GM12878 (cell line): ENCODE results near the gene WSCD1. TPM values are rescaled to one million over a fixed set of nuclear protein-coding genes. Genes with fewer than 3 reads are reported as not detected.

Source experiments
- ATAC-seq: fragments of 200-7000 bp; cut with Tn5 transposase; 3 replicates; pipeline ENCODE4 v1.9.1; 2020; ENCODE audit warnings: mild to moderate bottlenecking, moderate library complexity
- BruUV-seq: library from RNA; stranded (reverse); fragments of 400-500 nt; replicated peaks from 2 replicates; lab custom pipeline; 2021; lab: Mats Ljungman, UMichigan
- CTCF ChIA-PET: fragments of 300-600 bp; sonication (Branson Sonifier 250); formaldehyde crosslinking; extraction: SDS; loops from one replicate; lab custom pipeline; 2021; ENCODE audit warnings: inconsistent platforms; lab: Yijun Ruan, JAX
- POLR2A ChIA-PET: fragments of 350-600 bp; formaldehyde crosslinking; extraction: SDS; loops from one replicate; lab custom pipeline; 2021; ENCODE audit warnings: inconsistent platforms; lab: Charles Lee
- RAD21 ChIA-PET: fragments of 300-600 bp; sonication (Branson Sonifier 250); formaldehyde crosslinking; loops from one replicate; lab custom pipeline; 2023; ENCODE audit warnings: antibody characterized with exemption; ENCODE audit not compliant: unreplicated experiment; lab: Charles Lee
- SMC1A ChIA-PET: fragments of 300-600 bp; sonication (Branson Sonifier 250); formaldehyde crosslinking; loops from one replicate; lab custom pipeline; 2023; ENCODE audit not compliant: unreplicated experiment, uncharacterized antibody; lab: Charles Lee
- DNase-seq: peaks from one replicate; pipeline ENCODE4 v3.0.0-alpha.2; 2011; ENCODE audit warnings: low read depth, low spot score
- FAIRE-seq: peaks from 3 replicates; lab custom pipeline; 2011; peaks lifted over from hg19 to GRCh38; lab: Jason Lieb, UNC
- H2AFZ ChIP-seq: 2 replicates; pipeline ENCODE4 v1.6.0; 2011; ENCODE audit warnings: low read depth, low read length, control low read depth; ENCODE audit not compliant: control insufficient read depth
- H3K27ac ChIP-seq: 2 replicates; pipeline ENCODE4 v1.5.1; 2011; ENCODE audit warnings: control low read depth; ENCODE audit not compliant: control insufficient read depth, insufficient read depth
- H3K27me3 ChIP-seq, 2 experiments: replicated peaks in 1 of 2; 2 replicates each; pipeline versions ENCODE4 v1.6.0 to v1.6.1; 2011; ENCODE audit warnings: low read length in 1 of 2; ENCODE audit not compliant: control insufficient read depth in 2 of 2, insufficient read depth in 2 of 2
- H3K36me3 ChIP-seq, 2 experiments: 2 replicates each; pipeline ENCODE4 v1.5.1; 2011; ENCODE audit warnings: low read length in 1 of 2; ENCODE audit not compliant: control insufficient read depth in 2 of 2, insufficient read depth in 2 of 2
- H3K4me1 ChIP-seq: 2 replicates; pipeline ENCODE4 v1.6.1; 2011; ENCODE audit warnings: mild to moderate bottlenecking, low read length, moderate library complexity, mixed read lengths; ENCODE audit not compliant: control insufficient read depth, insufficient read depth
- H3K4me2 ChIP-seq: 2 replicates; pipeline ENCODE4 v1.6.0; 2011; ENCODE audit warnings: control low read depth; ENCODE audit not compliant: control insufficient read depth, insufficient read depth
- H3K4me3 ChIP-seq: fragments of 200-600 bp; sonication (generic); 2 replicates; pipeline ENCODE4 v1.5.1; 2016
- H3K79me2 ChIP-seq: 2 replicates; pipeline ENCODE4 v1.6.0; 2011; ENCODE audit warnings: low read length; ENCODE audit not compliant: control insufficient read depth, insufficient read depth
- H3K9ac ChIP-seq: 2 replicates; pipeline ENCODE4 v1.8.0; 2011; ENCODE audit warnings: low read length, control low read depth, mixed read lengths; ENCODE audit not compliant: control insufficient read depth, insufficient read depth
- H3K9me3 ChIP-seq: replicated peaks from 3 replicates; pipeline ENCODE4 v1.5.1; 2011; ENCODE audit warnings: mild to moderate bottlenecking, low read length; ENCODE audit not compliant: control insufficient read depth, insufficient read depth
- H4K20me1 ChIP-seq: 2 replicates; pipeline ENCODE4 v1.6.0; 2011; ENCODE audit not compliant: control insufficient read depth, insufficient read depth
- ATF3 ChIP-seq: IDR thresholded peaks from 2 replicates; pipeline ENCODE4 v1.6.1; 2011; ENCODE audit warnings: low read depth, mild to moderate bottlenecking, low read length, moderate library complexity, borderline replicate concordance; ENCODE audit errors: extremely low read depth
- BCL11A ChIP-seq: IDR thresholded peaks from 2 replicates; pipeline ENCODE4 v1.6.1; 2011; ENCODE audit warnings: low read depth, low read length
- CHD2 ChIP-seq: IDR thresholded peaks from 2 replicates; pipeline ENCODE4 v1.6.1; 2011; ENCODE audit warnings: low read depth, low read length, improper control_type of control experiment, borderline replicate concordance
- MAX ChIP-seq: IDR thresholded peaks from 2 replicates; pipeline ENCODE4 v1.6.1; 2012; ENCODE audit warnings: low read depth, low read length, improper control_type of control experiment
- NBN ChIP-seq: fragments of 450-650 bp; IDR thresholded peaks from 2 replicates; pipeline ENCODE4 v1.6.1; 2016
- NFXL1 ChIP-seq: fragments of 450-650 bp; IDR thresholded peaks from 2 replicates; pipeline ENCODE4 v1.6.1; 2017; ENCODE audit warnings: antibody characterized with exemption, mild to moderate bottlenecking, borderline replicate concordance
- PAX8 ChIP-seq: fragments of 450-650 bp; IDR thresholded peaks from 2 replicates; pipeline ENCODE4 v1.6.1; 2017; ENCODE audit warnings: mild to moderate bottlenecking, moderate library complexity
- POLR2AphosphoS2 ChIP-seq: IDR thresholded peaks from 2 replicates; pipeline ENCODE4 v1.6.1; 2011; ENCODE audit warnings: low read depth, mild to moderate bottlenecking, low read length, improper control_type of control experiment, moderate library complexity
- SMARCA5 ChIP-seq: fragments of 450-650 bp; IDR thresholded peaks from 2 replicates; pipeline ENCODE4 v1.6.1; 2017; ENCODE audit warnings: mild to moderate bottlenecking
- TAF1 ChIP-seq: IDR thresholded peaks from 2 replicates; pipeline ENCODE4 v1.6.1; 2011; ENCODE audit warnings: mild to moderate bottlenecking, low read depth, low read length, borderline replicate concordance
- ZBTB11 ChIP-seq: fragments of 450-650 bp; formaldehyde crosslinking; IDR thresholded peaks from 2 replicates; pipeline ENCODE4 v1.5.0; 2022; ENCODE audit warnings: mild to moderate bottlenecking, missing genetic modification characterization
- ZBTB4 ChIP-seq: fragments of 450-650 bp; formaldehyde crosslinking; IDR thresholded peaks from 2 replicates; pipeline ENCODE4 v1.4.0; 2022; ENCODE audit warnings: mild to moderate bottlenecking, moderate library complexity
- ZNF622 ChIP-seq: fragments of 450-650 bp; IDR thresholded peaks from 2 replicates; pipeline ENCODE4 v1.6.1; 2017; ENCODE audit warnings: mild to moderate bottlenecking, inconsistent platforms
- WGBS: methylation state at CpG from one replicate; pipeline ENCODE4 v1.1.6; 2016; ENCODE audit warnings: low lambda C conversion rate; ENCODE audit not compliant: insufficient replicate concordance, insufficient coverage; ENCODE audit errors: missing lambda C conversion rate; 5-methylcytosine and 5-hydroxymethylcytosine counted together
- in situ Hi-C: fragments of 300-500 bp; cut with MboI; formaldehyde crosslinking; loops from 9 replicates; pipeline ENCODE4 v1.14.3; 2018; ENCODE audit warnings: mixed read lengths
- intact Hi-C: fragments of 100-400 bp; cut with micrococcal nuclease; formaldehyde crosslinking; loops from one replicate; pipeline ENCODE4 v1.14.2; 2022; ENCODE audit not compliant: unreplicated experiment
- polyA plus RNA-seq, 11 experiments: library from polyadenylated mRNA; depleted of rRNA in 4 of 11; unstranded in 6 of 11; stranded (reverse) in 5 of 11; fragments of >200 nt; fragmentation: Nextera tagmentation in 4 of 11; fragmentation: Illumina TruSeq in 1 of 11; extraction: Ambion mirVana in 4 of 11; extraction: Trizol in 1 of 11; gene quantifications; 1 replicate in 1 of 11; 2 replicates in 10 of 11; pipeline versions ENCODE4 v1.2.1 to v1.2.3, GENCODE V29; 2011 to 2016; ENCODE audit warnings: inconsistent platforms in 2 of 11, missing spikeins in 2 of 11, low read depth in 1 of 11
- total RNA-seq, 4 experiments: library from RNA; depleted of rRNA in 3 of 4; stranded (reverse); fragments of >200 nt in 3 of 4; fragmentation: Illumina TruSeq in 1 of 4; extraction: Trizol in 1 of 4; gene quantifications; 2 replicates each; pipeline versions ENCODE4 v1.2.1 to v1.2.3, GENCODE V29; 2013 to 2021

WSCD1 gene
- total and polyA plus RNA-seq, 10 of the 15 experiments (the other 5 are each of a cell fraction or from before 2014, with no cell fraction given) = 0.01 to 0.16 TPM; not detected in 8

- Histone ChIP-seq H3K27me3 (no peaks in the 10 kb centered on the region; a peak in 2 of 4 replicates), H3K4me1 (no peaks in the 10 kb centered on the region), H3K9me3 (no peaks in the 10 kb centered on the region), H2AFZ (no peak overlapping the region), H3K27ac (no peak overlapping the region), H3K4me3 (no peak overlapping the region), H3K79me2 (no peaks in the 10 kb centered on the region), H3K36me3 (no peaks in the 10 kb centered on the region), H4K20me1 (no peaks in the 10 kb centered on the region), H3K4me2 (no peak overlapping the region), H3K9ac (no peak overlapping the region)
- SMC1A ChIA-PET = no interaction called here
- in situ Hi-C loops (no loop called here), intact Hi-C loops (no loop called here)
- POLR2A ChIA-PET = no interaction called here
- WGBS = 35% methylated on average over 11 of the region's 11 CpGs
- RAD21 ChIA-PET = no interaction called here
- no peak for FAIRE-seq
- CTCF ChIA-PET = no interaction called here
- no peak for ATAC-seq
- no peak for DNase-seq
- no TSS peak for BruUV-seq
- TF ChIP-seq BCL11A (no peak), POLR2AphosphoS2 (no peak), ZBTB11 (CRISPR knock-in tag) (no peak), CHD2 (no peak), MAX (no peak), SMARCA5 (no peak), TAF1 (no peak), NFXL1 (no peak), ATF3 (no peak), NBN (no peak), PAX8 (no peak), ZBTB4 (CRISPR knock-in tag) (no peak), ZNF622 (no peak)
Observed at GRCh38 chr17:6092903-6093468, 22.8 kb downstream of the WSCD1 start.
